ENCODE data around the gene INTS1. TPM values are rescaled to one million over a fixed set of nuclear protein-coding genes. Genes with fewer than 3 reads are reported as not detected.

The INTS1 gene
- polyA plus RNA-seq (21.1 and 26.3 TPM in 2 replicates), polyA minus RNA-seq (49.0 and 63.8 TPM in 2 replicates)

GRCh38 chr7:1503816-1504775 lies at the start of gene INTS1:
Gene INTS1, minus strand, starts transcription at chr7:1504389. Its CDS starts 429 bp downstream, at chr7:1503960.
- H3K9me2 ChIP-seq (ENCODE audit: insufficient read depth, low read length), result no peaks in the 10 kb centered on the region
- H3K9me3 ChIP-seq (ENCODE audit: low read length), result no peaks in the 10 kb centered on the region
- H3K4me3 ChIP-seq (ENCODE audit: low read length), result peak within 1 kb of the TSS; percentile 92
- H2AFZ ChIP-seq (ENCODE audit: low read depth, low read length), result no peak within 1 kb of the TSS
- H3K9ac ChIP-seq (ENCODE audit: low read length), result peak within 1 kb of the TSS; percentile 71
- no peaks in the 10 kb centered on the region for H3K36me3 ChIP-seq (ENCODE audit: insufficient read depth, low read length)
- no peaks in the 10 kb centered on the region for H4K20me1 ChIP-seq (ENCODE audit: insufficient read depth)
- no peak within 1 kb of the TSS for H3K27ac ChIP-seq (ENCODE audit: low read length)
- peak within 1 kb of the TSS; percentile 68 for H3K4me2 ChIP-seq (ENCODE audit: low read length)
- H3K27me3 ChIP-seq (ENCODE audit: insufficient read depth, low read depth, low read length), result no peaks in the 10 kb centered on the region
- no peaks in the 10 kb centered on the region for H3F3A ChIP-seq (ENCODE audit: insufficient read depth, low read length, poor library complexity, severe bottlenecking)
- H3K79me2 ChIP-seq (replicated peaks; ENCODE audit: insufficient read depth, low read length), result peaks cover 13% of the 10 kb centered on the region
- TF ChIP-seq CTCF (IDR thresholded peaks at IDR 0.05; ENCODE audit: poor library complexity, severe bottlenecking) (peak; percentile 99), EZH2 (IDR thresholded peaks at IDR 0.05; ENCODE audit: borderline replicate concordance, insufficient read depth, low read length, poor library complexity, severe bottlenecking) (no peak), RAD21 (conservative IDR thresholded peaks at IDR 0.05) (peak; percentile 67), REST (IDR thresholded peaks at IDR 0.05; ENCODE audit: borderline replicate concordance) (peak; percentile 45), MXI1 (conservative IDR thresholded peaks at IDR 0.05; ENCODE audit: poor library complexity, severe bottlenecking) (peak; percentile 92), TAF1 (IDR thresholded peaks at IDR 0.05; ENCODE audit: low read depth) (peak; percentile 58), EP300 (conservative IDR thresholded peaks at IDR 0.05; ENCODE audit: poor library complexity, severe bottlenecking) (peak; percentile 48), SMC3 (conservative IDR thresholded peaks at IDR 0.05; ENCODE audit: poor library complexity) (peak; percentile 73), POLR2AphosphoS5 (IDR thresholded peaks at IDR 0.05) (peak; percentile 79)

- no peaks in the 10 kb centered on the region for H4K20me1 ChIP-seq (ENCODE audit: insufficient read depth)
- H3K36me3 ChIP-seq (ENCODE audit: insufficient read depth, low read length), result no peaks in the 10 kb centered on the region
- H3K79me2 ChIP-seq (replicated peaks; ENCODE audit: insufficient read depth, low read length), result no peaks in the 10 kb centered on the region
- H3K9me2 ChIP-seq (ENCODE audit: insufficient read depth, low read length), result no peaks in the 10 kb centered on the region
- H3K9me3 ChIP-seq (ENCODE audit: low read length), result no peaks in the 10 kb centered on the region
- no peak overlapping the region for H3K4me3 ChIP-seq (ENCODE audit: low read length)
- H3K27me3 ChIP-seq (ENCODE audit: insufficient read depth, low read depth, low read length), result no peaks in the 10 kb centered on the region
- no peaks in the 10 kb centered on the region for H3F3A ChIP-seq (ENCODE audit: insufficient read depth, low read length, poor library complexity, severe bottlenecking)
- no peak overlapping the region for H2AFZ ChIP-seq (ENCODE audit: low read depth, low read length)
- H3K27ac ChIP-seq (ENCODE audit: low read length), result no peak overlapping the region
- TF ChIP-seq EP300 (conservative IDR thresholded peaks at IDR 0.05; ENCODE audit: poor library complexity, severe bottlenecking), result no peak
- TF ChIP-seq CTCF (IDR thresholded peaks at IDR 0.05; ENCODE audit: poor library complexity, severe bottlenecking), result no peak
- TF ChIP-seq RAD21 (conservative IDR thresholded peaks at IDR 0.05), result no peak
- TF ChIP-seq MXI1 (conservative IDR thresholded peaks at IDR 0.05; ENCODE audit: poor library complexity, severe bottlenecking), result no peak
- no peak for TF ChIP-seq POLR2AphosphoS5 (IDR thresholded peaks at IDR 0.05)
- no peak for TF ChIP-seq TAF1 (IDR thresholded peaks at IDR 0.05; ENCODE audit: low read depth)
- no peak for TF ChIP-seq REST (IDR thresholded peaks at IDR 0.05; ENCODE audit: borderline replicate concordance)
- no peak for TF ChIP-seq SMC3 (conservative IDR thresholded peaks at IDR 0.05; ENCODE audit: poor library complexity)
- no peak for TF ChIP-seq EZH2 (IDR thresholded peaks at IDR 0.05; ENCODE audit: borderline replicate concordance, insufficient read depth, low read length, poor library complexity, severe bottlenecking)
- H3K9ac ChIP-seq (ENCODE audit: low read length), result no peak overlapping the region
- no peak overlapping the region for H3K4me2 ChIP-seq (ENCODE audit: low read length)
Measured at GRCh38 chr7:1553512-1554210, 49.5 kb upstream of the INTS1 start.
